Right cardiac atrium (tissue), 5 donors: ENCODE measurements around the gene SFT2D2. TPM values are rescaled to one million over a fixed set of nuclear protein-coding genes. Genes with fewer than 3 reads are reported as not detected.

ENCODE experiments used
- ATAC-seq, 2 donors: fragments of 200-7000 bp; cut with Tn5 transposase; one replicate each; pipeline versions ENCODE4 v1.8.0 to v1.9.1; 2020; ENCODE audit warnings: moderate library complexity in 2 of 2, mild to moderate bottlenecking in 1 of 2
- DNase-seq, 3 donors: peaks; one replicate each; pipeline ENCODE4 v3.0.0-alpha.2; 2020
- H3K27ac ChIP-seq: one replicate; pipeline ENCODE4 v1.5.1; 2013; ENCODE audit warnings: mild to moderate bottlenecking, low read length, control low read depth, moderate library complexity
- H3K27me3 ChIP-seq: one replicate; pipeline ENCODE4 v1.6.1; 2013; ENCODE audit not compliant: control insufficient read depth, insufficient read depth
- H3K4me1 ChIP-seq: one replicate; pipeline ENCODE4 v1.6.1; 2013; ENCODE audit warnings: low read length; ENCODE audit not compliant: control insufficient read depth, insufficient read depth
- H3K4me3 ChIP-seq: one replicate; pipeline ENCODE4 v1.5.1; 2013; ENCODE audit warnings: low read length, control low read depth
- H3K9me3 ChIP-seq: one replicate; pipeline ENCODE4 v1.6.1; 2013; ENCODE audit warnings: low read length; ENCODE audit not compliant: control insufficient read depth
- WGBS: extraction: QIAGEN DNeasy Blood & Tissue Kit; methylation state at CpG from one replicate; pipeline ENCODE4 v1.1.7; 2013; 5-methylcytosine and 5-hydroxymethylcytosine counted together
- intact Hi-C, 4 donors: fragments of 100-400 bp; cut with DNase I; formaldehyde crosslinking; loops; one replicate each; pipeline versions ENCODE4 v1.11.0 to v1.14.0; 2022 to 2023
- polyA plus RNA-seq: library from polyadenylated mRNA; stranded (reverse); fragments of 200-250 nt; gene quantifications from one replicate; pipeline ENCODE4 v1.2.3, GENCODE V29; 2013
- total RNA-seq, 4 donors: library from RNA; stranded (reverse); fragmentation: NEBNext Ultra II Directional; extraction: Animal tissue kit (Norgen Biotek cat#: 25700); gene quantifications; one replicate each; pipeline ENCODE4 v1.2.1, GENCODE V29; 2021
- donor health status: healthy with polysubstance abuse.
- donor health status: DM: no; HTN: yes; CAD: no.
- donor health status: DM: no; HTN: no; CAD: no.
- donor health status: DM: no; HTN: yes; CAD: no; lungs with severe emphysema.
- donor health status: DM: yes; HTN: yes; CAD: no.

Gene SFT2D2
- total and polyA plus RNA-seq, 5 donors: 4.6 to 29.5 (median 22.5) TPM

- intact Hi-C loops: no loop called here
- peaks cover 2% of the 10 kb centered on the region for H3K9me3 ChIP-seq
- DNase-seq: no peak
- no peaks in the 10 kb centered on the region for H3K27me3 ChIP-seq
- no peaks in the 10 kb centered on the region for H3K4me1 ChIP-seq
- ATAC-seq: no peak
- 83% methylated on average over 1 of the region's 1 CpG for WGBS
- no peak overlapping the region for H3K4me3 ChIP-seq
- H3K27ac ChIP-seq: no peak overlapping the region
Observed at GRCh38 chr1:168271636-168272035, 45.8 kb downstream of the SFT2D2 start.

- peaks cover 2% of the 10 kb centered on the region for H3K9me3 ChIP-seq
- no peak for DNase-seq
- 70% methylated on average over 1 of the region's 1 CpG for WGBS
Observed at GRCh38 chr1:168273575-168273974, 47.8 kb downstream of the SFT2D2 start.

GRCh38 chr1:168279253-168279652 is 53.4 kb downstream of the SFT2D2 start:
- Histone ChIP-seq H3K9me3 (peaks cover 2% of the 10 kb centered on the region), H3K4me3 (no peak overlapping the region), H3K4me1 (no peaks in the 10 kb centered on the region), H3K27ac (no peak overlapping the region), H3K27me3 (no peaks in the 10 kb centered on the region)
- WGBS: 89% methylated on average over 1 of the region's 1 CpG
- ATAC-seq (no peak), DNase-seq (no peak)
- intact Hi-C loops: no loop called here

More at GRCh38 chr1:168273575-168273974, 47.8 kb downstream of the SFT2D2 start:
- no peaks in the 10 kb centered on the region for H3K4me1 ChIP-seq
- H3K27ac ChIP-seq: no peak overlapping the region
- H3K27me3 ChIP-seq: no peaks in the 10 kb centered on the region
- no peak overlapping the region for H3K4me3 ChIP-seq
- no peak for ATAC-seq
- intact Hi-C loops: no loop called here

DNA sequence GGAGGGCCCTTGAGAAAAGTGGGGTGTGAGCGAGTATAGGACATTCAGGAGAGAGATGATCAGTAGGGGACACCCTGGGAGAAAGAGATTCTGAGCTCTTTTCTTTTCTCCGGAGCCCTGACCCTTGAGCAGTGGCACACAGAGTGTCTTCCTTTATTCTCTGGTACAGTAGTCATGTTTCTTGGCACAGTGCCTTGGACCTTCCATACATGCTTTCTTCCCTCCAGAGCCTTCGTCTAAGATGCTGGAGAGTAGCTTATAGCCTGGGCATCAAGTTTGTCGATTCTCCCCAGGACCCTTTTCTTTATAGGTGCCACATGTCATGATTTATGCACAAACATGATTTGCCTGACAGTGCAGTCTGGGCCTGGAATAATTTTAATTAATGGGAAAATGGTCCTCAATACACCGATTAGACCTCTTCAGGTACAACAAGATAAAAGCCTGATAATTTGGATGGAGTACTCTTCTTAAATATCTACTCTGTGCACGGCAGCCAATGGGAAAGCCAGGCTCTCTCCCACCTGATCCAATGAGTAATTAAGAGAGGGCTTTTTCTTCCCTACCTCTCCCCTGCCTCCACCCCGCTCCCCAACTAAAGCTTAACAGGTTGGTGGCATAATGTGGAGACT is 54.6 kb downstream of the SFT2D2 start, which contains the start of gene TBX19:
TSS of gene TBX19 (plus strand) at position 582 of the 632 bp plus-strand sequence. CDS start 214 bp downstream, outside the sequence.
- H3K4me3 ChIP-seq: no peak within 1 kb of the TSS
- no peaks in the 10 kb centered on the region for H3K27me3 ChIP-seq
- no peak within 1 kb of the TSS for H3K27ac ChIP-seq
- H3K9me3 ChIP-seq: no peaks in the 10 kb centered on the region
- intact Hi-C loops: no loop called here
- ATAC-seq (no peak), DNase-seq (no peak)
- H3K4me1 ChIP-seq: no peaks in the 10 kb centered on the region
- 94% methylated on average over 7 of the region's 7 CpGs for WGBS

- Histone ChIP-seq H3K27ac (no peak overlapping the region), H3K9me3 (no peaks in the 10 kb centered on the region), H3K4me1 (no peaks in the 10 kb centered on the region), H3K27me3 (no peaks in the 10 kb centered on the region), H3K4me3 (no peak overlapping the region)
- intact Hi-C loops: no loop called here
- ATAC-seq: no peak
- DNase-seq: no peak
- 63% methylated on average over 11 of the region's 11 CpGs for WGBS
Observed at GRCh38 chr1:168281603-168282325, 56.0 kb downstream of the SFT2D2 start.

- intact Hi-C loops: no loop called here
- no peaks in the 10 kb centered on the region for H3K4me1 ChIP-seq
- DNase-seq (no peak), ATAC-seq (no peak)
- no peak overlapping the region for H3K27ac ChIP-seq
- no peaks in the 10 kb centered on the region for H3K9me3 ChIP-seq
- no peaks in the 10 kb centered on the region for H3K27me3 ChIP-seq
- H3K4me3 ChIP-seq: no peak overlapping the region
Observed at GRCh38 chr1:168285521-168285790, 59.7 kb downstream of the SFT2D2 start.

DNA sequence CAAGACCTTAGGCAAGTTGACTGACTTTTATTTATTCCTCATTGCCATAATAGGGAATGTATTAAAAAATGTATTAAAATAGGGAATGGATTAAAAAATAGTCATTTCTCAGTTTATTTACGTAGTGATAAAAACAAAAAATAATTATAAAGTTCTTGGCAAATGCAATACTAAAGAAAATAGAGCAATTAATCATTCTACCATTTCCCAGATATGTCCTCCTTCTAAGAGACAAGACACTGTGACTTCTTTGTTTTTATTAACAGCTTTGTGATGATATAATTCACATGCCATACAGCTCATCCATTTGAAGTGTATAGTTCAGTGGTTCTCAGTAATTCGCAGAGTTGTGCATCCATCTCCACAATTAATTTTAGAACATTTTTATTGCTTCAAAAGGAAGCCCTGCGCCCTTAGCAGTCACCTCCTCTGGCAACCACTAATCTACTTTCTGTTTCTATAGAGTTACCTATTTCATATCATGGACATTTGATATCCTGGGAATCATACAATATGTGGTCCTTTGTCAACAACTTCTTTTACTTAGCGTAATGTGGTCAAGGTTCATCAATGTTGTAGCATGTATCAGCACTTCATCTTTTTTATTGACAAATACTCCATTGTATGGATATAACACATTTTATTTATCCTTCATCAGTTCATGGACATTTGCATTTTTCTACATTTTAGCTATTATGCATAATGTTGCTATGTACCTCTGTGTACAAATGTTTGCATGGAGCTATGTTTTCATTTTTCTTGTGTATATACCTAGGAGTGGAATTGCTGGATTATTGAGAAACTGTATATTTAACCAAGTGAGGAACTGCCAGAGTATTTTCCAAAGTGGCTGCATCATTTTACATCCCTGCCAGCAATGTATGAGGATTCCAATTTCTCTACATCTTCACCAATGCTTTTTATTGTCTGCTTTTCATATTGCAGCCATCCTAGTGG is 60.4 kb downstream of the SFT2D2 start:
- ATAC-seq (no peak), DNase-seq (no peak)
- WGBS: 90% methylated on average over 4 of the region's 4 CpGs
- Histone ChIP-seq H3K27me3 (no peaks in the 10 kb centered on the region), H3K4me3 (no peak overlapping the region), H3K27ac (no peak overlapping the region), H3K4me1 (no peaks in the 10 kb centered on the region), H3K9me3 (no peaks in the 10 kb centered on the region)
- intact Hi-C loops: no loop called here

GRCh38 chr1:168287237-168287664 is 61.4 kb downstream of the SFT2D2 start:
- Histone ChIP-seq H3K4me1 (no peaks in the 10 kb centered on the region), H3K9me3 (no peaks in the 10 kb centered on the region), H3K27ac (no peak overlapping the region), H3K4me3 (no peak overlapping the region), H3K27me3 (no peaks in the 10 kb centered on the region)
- no peak for DNase-seq
- ATAC-seq: no peak
- WGBS: 96% methylated on average over 1 of the region's 1 CpG
- intact Hi-C loops: no loop called here

DNA sequence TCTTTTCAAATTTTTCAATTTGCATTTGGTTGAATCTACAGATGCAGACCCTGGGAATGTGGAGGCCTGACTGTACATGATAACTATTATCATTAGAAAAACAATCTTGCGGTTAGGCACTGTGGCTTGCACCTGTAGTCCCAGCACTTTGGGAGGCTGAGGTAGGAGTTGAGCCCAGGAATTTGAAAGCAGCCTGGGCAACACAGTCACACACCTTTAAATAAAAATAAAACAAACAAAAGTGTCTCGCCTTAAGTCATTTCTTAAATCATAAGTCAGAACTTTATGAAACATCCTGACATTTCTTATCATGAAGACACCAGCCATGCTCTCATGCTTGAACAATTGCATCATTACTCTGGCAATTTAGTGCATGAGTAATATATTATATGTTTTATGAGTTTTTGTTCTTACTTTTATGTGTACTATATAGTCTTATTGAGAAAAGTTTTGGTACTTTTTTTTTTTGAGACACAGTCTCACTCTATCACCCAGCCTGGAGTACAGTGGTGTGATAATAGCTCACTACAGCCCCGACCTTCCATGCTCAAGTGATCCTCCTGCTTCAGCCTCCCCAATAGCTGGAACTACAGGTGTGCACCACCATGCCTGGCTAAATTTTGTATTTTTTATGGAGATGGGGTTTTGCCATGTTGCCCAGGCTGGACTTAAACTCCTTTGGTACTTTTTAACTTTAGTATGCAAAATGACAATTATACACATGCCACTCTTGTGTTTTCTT is 62.7 kb downstream of the SFT2D2 start:
- no peak overlapping the region for H3K27ac ChIP-seq
- DNase-seq (no peak), ATAC-seq (no peak)
- no peaks in the 10 kb centered on the region for H3K9me3 ChIP-seq
- intact Hi-C loops: no loop called here
- H3K4me1 ChIP-seq: no peaks in the 10 kb centered on the region
- WGBS: 74% methylated on average over 3 of the region's 3 CpGs
- no peak overlapping the region for H3K4me3 ChIP-seq
- H3K27me3 ChIP-seq: no peaks in the 10 kb centered on the region

GRCh38 chr1:168291222-168291837 is 65.5 kb downstream of the SFT2D2 start:
- Histone ChIP-seq H3K4me1 (no peaks in the 10 kb centered on the region), H3K9me3 (no peaks in the 10 kb centered on the region), H3K27ac (no peak overlapping the region), H3K4me3 (no peak overlapping the region), H3K27me3 (no peaks in the 10 kb centered on the region)
- DNase-seq: no peak
- 93% methylated on average over 15 of the region's 15 CpGs for WGBS
- intact Hi-C loops: no loop called here
- no peak for ATAC-seq
